ENCODE measurements around the gene STPG2.

DNA sequence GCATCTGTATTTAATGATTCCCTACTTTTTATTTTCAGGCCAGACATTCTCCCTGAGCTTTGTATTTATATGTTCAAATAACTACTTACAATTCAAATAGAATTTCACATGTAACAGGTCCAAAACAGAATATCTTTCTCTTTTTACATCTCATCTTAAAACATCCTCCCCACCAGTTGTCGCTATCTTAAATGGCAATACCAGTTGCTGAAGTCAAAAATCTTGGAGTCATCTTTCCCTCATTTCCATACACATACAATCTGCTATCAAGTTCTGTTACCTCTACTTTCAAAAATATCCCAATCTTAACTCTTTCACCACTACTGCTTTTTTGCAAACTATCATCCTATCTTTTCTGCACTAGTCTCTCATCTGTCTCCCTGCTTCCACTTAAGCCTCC, 330.5 kb downstream of the STPG2 start:
- TF ChIP-seq, protein P1, sequence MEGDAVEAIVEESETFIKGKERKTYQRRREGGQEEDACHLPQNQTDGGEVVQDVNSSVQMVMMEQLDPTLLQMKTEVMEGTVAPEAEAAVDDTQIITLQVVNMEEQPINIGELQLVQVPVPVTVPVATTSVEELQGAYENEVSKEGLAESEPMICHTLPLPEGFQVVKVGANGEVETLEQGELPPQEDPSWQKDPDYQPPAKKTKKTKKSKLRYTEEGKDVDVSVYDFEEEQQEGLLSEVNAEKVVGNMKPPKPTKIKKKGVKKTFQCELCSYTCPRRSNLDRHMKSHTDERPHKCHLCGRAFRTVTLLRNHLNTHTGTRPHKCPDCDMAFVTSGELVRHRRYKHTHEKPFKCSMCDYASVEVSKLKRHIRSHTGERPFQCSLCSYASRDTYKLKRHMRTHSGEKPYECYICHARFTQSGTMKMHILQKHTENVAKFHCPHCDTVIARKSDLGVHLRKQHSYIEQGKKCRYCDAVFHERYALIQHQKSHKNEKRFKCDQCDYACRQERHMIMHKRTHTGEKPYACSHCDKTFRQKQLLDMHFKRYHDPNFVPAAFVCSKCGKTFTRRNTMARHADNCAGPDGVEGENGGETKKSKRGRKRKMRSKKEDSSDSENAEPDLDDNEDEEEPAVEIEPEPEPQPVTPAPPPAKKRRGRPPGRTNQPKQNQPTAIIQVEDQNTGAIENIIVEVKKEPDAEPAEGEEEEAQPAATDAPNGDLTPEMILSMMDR (IDR thresholded peaks at IDR 0.05 in 8 of 11, conservative IDR thresholded peaks at IDR 0.05 in 3 of 11) = no peak
- no peak for TF ChIP-seq POLR2A (IDR thresholded peaks at IDR 0.05)

Measured in spleen (tissue), 7 donors.